HFF-Myc (cell line): ENCODE results near the gene TMEM186.
"Not testable (repeated sequence)": the region's sequence is repeated elsewhere in the genome, so short reads cannot be mapped to it uniquely, and the experiment has no call there.

ENCODE experiments used
- DNase-seq: peaks from one replicate; pipeline ENCODE4 v3.0.0-alpha.2; 2011; ENCODE audit warnings: low read depth; ENCODE audit errors: extremely low read depth
- H3K4me3 ChIP-seq: replicated peaks from 2 replicates; pipeline ENCODE4 v1.5.1; 2011; ENCODE audit warnings: low read depth, mild to moderate bottlenecking, control low read depth, low read length
- CTCF ChIP-seq: IDR thresholded peaks from 2 replicates; pipeline ENCODE4 v1.5.1; 2012; ENCODE audit warnings: mild to moderate bottlenecking, low read depth, low read length, control low read depth; ENCODE audit errors: missing control alignments

The TMEM186 gene, protein sequence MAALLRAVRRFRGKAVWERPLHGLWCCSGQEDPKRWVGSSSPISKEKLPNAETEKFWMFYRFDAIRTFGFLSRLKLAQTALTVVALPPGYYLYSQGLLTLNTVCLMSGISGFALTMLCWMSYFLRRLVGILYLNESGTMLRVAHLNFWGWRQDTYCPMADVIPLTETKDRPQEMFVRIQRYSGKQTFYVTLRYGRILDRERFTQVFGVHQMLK

GRCh38 chr16:8797364-8798173 lies at the start of gene TMEM186, which contains the start of gene PMM2:
TSS of gene TMEM186 (minus strand) at chr16:8797639. CDS start at chr16:8797614, 25 bp downstream.
TSS of gene PMM2 (plus strand) at chr16:8797839. CDS start at chr16:8797883, 44 bp downstream.
- DNase-seq = peak; percentile 80

GRCh38 chr16:8847145-8847544 lies 49.7 kb upstream of the TMEM186 start:
- no peak for DNase-seq
- no peak for TF ChIP-seq CTCF
- no peak overlapping the region for H3K4me3 ChIP-seq

More at GRCh38 chr16:8797364-8798173, at the start of gene TMEM186, which contains the start of gene PMM2:
- TF ChIP-seq CTCF = no peak
- H3K4me3 ChIP-seq = peak within 1 kb of the TSS; percentile 76

DNA sequence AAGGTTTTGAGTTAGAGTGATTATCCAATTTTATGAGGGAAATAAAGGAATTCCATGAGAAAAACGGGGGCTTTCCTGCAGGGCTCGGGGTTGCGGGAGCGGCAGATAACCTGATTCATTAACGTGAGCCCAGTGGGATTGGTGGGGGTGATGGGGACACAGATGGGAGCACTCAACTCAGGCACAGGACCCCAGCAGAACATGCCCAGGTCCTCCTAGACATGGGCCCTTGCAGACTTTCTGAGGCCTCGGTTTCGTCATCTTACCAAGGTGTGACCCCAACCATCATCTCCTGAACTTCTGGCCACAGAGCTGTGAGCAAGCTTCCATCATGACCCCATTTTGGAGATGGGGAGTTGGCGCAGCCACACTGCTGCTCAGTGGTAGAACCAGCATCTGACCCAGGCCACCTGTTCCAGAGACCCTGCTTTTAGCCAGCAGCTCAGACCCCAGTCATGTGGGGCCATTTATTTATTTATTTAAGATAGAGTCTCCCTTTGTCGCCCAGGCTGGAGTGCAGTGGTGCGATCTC lies 49.0 kb upstream of the TMEM186 start:
- no peak for TF ChIP-seq CTCF
- H3K4me3 ChIP-seq = no peak overlapping the region
- no peak for DNase-seq

GRCh38 chr16:8845699-8846298 lies 48.4 kb upstream of the TMEM186 start:
- no peak for DNase-seq
- no peak for TF ChIP-seq CTCF
- H3K4me3 ChIP-seq = no peak overlapping the region

- H3K4me3 ChIP-seq, DNase-seq: not testable (repeated sequence)
Measured at GRCh38 chr16:8843296-8843695, 45.9 kb upstream of the TMEM186 start.

DNA sequence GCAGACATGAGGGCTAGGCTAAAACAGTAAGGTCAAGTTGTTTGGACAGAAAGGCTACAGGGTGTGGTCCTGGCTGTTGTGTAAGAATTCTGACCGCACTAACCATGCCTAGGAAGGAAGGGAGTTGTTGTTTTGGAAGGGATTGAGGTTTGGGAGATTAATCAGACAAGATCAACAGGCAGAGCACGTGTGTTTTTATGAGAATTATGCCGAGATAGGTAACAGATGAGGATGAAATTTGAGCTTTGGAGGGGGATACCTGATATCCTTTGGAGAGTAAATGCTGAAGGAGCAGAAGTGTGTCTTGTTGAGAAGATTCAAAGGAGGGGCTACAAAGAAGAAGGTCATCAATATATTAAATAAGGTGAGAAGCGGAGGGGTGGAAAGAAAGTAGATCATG lies 44.6 kb upstream of the TMEM186 start:
- not testable (repeated sequence) for DNase-seq, H3K4me3 ChIP-seq

DNA sequence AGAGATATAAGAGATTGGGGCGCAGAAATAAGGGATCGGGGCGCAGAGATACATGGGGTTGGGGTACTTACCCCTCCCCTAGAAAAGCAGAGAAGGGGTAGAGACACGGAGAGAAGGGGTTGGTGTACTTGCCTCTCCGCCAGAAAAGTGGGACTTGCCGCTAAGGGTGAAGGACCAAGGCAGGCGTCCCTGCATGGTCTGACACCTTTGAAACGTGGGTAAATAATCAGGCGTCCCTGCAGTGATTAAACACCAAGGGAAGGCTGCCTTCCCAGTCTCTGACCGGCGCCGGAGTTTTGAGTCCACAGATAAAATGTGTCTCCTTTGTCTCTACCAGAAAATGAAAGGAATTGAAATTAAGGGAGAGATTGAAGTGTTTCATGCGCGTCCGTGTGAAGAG lies 40.2 kb upstream of the TMEM186 start:
- H3K4me3 ChIP-seq, DNase-seq: not testable (repeated sequence)

DNA sequence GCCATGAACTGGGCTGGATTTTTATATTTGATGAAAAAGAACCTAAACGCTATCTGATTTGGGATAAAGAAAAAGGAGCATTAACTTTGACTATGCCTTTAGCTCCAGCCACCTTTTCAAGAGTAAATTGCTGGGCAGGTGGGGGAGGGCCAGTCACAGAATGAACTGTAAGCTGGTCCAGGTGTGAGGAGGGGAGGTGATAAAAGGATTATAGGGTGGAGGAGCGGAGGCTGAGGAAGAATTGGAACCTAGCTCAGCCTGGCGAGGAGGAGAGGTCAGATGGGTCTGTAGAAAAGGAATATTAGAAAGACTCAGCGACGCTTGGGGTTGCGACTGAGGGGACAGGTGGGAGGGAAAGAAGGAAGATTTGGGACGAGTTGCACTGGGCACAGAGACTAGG lies 39.4 kb upstream of the TMEM186 start:
- DNase-seq, H3K4me3 ChIP-seq: not testable (repeated sequence)
